ENCODE measurements around the gene CD27. TPM values are rescaled to one million over a fixed set of nuclear protein-coding genes. Genes with fewer than 3 reads are reported as not detected.

CD27 gene
- total and polyA plus RNA-seq, 9 of the 15 experiments (the other 6 are each of a cell fraction or from before 2014, with no cell fraction given): 0.24 TPM; not detected in 8

- H3K36me3 ChIP-seq (ENCODE audit: control insufficient read depth, insufficient read depth, low read length): no peaks in the 10 kb centered on the region
- 43% methylated on average over 3 of the region's 3 CpGs for WGBS (ENCODE audit: insufficient coverage, low coverage, missing lambda C conversion rate)
- H3K9me3 ChIP-seq (replicated peaks; ENCODE audit: control insufficient read depth, insufficient read depth, low read depth, low read length): no peaks in the 10 kb centered on the region
- H4K20me1 ChIP-seq (replicated peaks; ENCODE audit: control insufficient read depth, insufficient read depth, low read length): no peaks in the 10 kb centered on the region
- H3K27me3 ChIP-seq (ENCODE audit: control insufficient read depth in 2 of 2, insufficient read depth in 2 of 2, low read length in 2 of 2): no peaks in the 10 kb centered on the region
- ChIA-PET POLR2A (no interaction called here), CTCF (ENCODE audit: low intra/inter-chr PET ratio) (no interaction called here)
- ATAC-seq: no peak
- H3K4me3 ChIP-seq: no peak overlapping the region
- intact Hi-C loops (cut with micrococcal nuclease) (no loop called here), in situ Hi-C loops (cut with MboI) (no loop called here)
- H3K79me2 ChIP-seq (ENCODE audit: control insufficient read depth, insufficient read depth, low read length): no peaks in the 10 kb centered on the region
- no TSS peak for BruUV-seq (replicated peaks)
- H3K4me2 ChIP-seq (ENCODE audit: insufficient read depth, low read length): no peak overlapping the region
- no peak overlapping the region for H2AFZ ChIP-seq (ENCODE audit: low read depth, low read length)
- H3K4me1 ChIP-seq (replicated peaks in 1 of 2; ENCODE audit: control insufficient read depth in 2 of 2, insufficient read depth in 2 of 2, low read length in 2 of 2): peaks cover 12 to 20% of the 10 kb centered on the region in 2 experiments; a peak in 4 of 5 replicates
- FAIRE-seq: no peak
- no peaks in the 10 kb centered on the region for H3K9me1 ChIP-seq (ENCODE audit: control insufficient read depth, insufficient read depth, low read length)
- no peak overlapping the region for H3K27ac ChIP-seq (ENCODE audit: extremely low read depth, low read depth, low read length)
- no peak for DNase-seq (ENCODE audit: extremely low read depth in 1 of 4, low spot score in 3 of 4)
- no peak overlapping the region for H3K9ac ChIP-seq (ENCODE audit: insufficient read depth in 1 of 2, low read depth in 2 of 2, low read length in 2 of 2)
- TF ChIP-seq ZNF592 (IDR thresholded peaks at IDR 0.05) (no peak), TRIM28 (IDR thresholded peaks at IDR 0.05) (no peak), MTF1 (CRISPR knock-in tag; IDR thresholded peaks at IDR 0.05; ENCODE audit: borderline replicate concordance) (no peak), ZNF444 (CRISPR knock-in tag; IDR thresholded peaks at IDR 0.05) (no peak), UBTF (IDR thresholded peaks at IDR 0.05; ENCODE audit: borderline replicate concordance in 1 of 2, low read depth in 2 of 2, low read length in 2 of 2) (no peak), U2AF2 (optimal IDR thresholded peaks at IDR 0.05; ENCODE audit: low read depth, low read length) (no peak), NR0B1 (IDR thresholded peaks at IDR 0.05; ENCODE audit: partially characterized antibody) (no peak)
Observed at GRCh38 chr12:6428326-6428725, 16.4 kb upstream of the CD27 start.

Data from K562 (cell line).